Tibial nerve (tissue), 4 donors: ENCODE data around the gene SRA1.

Experiments used
- CTCF ChIP-seq, 5 experiments: fragments of 200-600 bp in 3 of 5; fragments of 450-650 bp in 2 of 5; sonication (generic) in 3 of 5; IDR thresholded peaks; one replicate each; pipeline ENCODE4 v1.5.1; 2016 to 2019; ENCODE audit warnings: antibody characterized with exemption in 5 of 5, mild to moderate bottlenecking in 3 of 5, moderate library complexity in 2 of 5
- EP300 ChIP-seq, 2 donors: sonication (generic); formaldehyde crosslinking; IDR thresholded peaks; one replicate each; pipeline ENCODE4 v1.6.1; 2017; ENCODE audit warnings: antibody characterized with exemption in 2 of 2, mild to moderate bottlenecking in 1 of 2

- TF ChIP-seq EP300 (IDR thresholded peaks at IDR 0.05) = no peak
- no peak for TF ChIP-seq CTCF (IDR thresholded peaks at IDR 0.05)
Observed at GRCh38 chr5:140568443-140569063, 11.3 kb upstream of the SRA1 start.
